H1 (cell line): ENCODE measurements around the gene SLC27A6. TPM values are rescaled to one million over a fixed set of nuclear protein-coding genes. Genes with fewer than 3 reads are reported as not detected.

Experiments
- CTCF ChIA-PET: fragments of 300-600 bp; sonication (Branson Sonifier 250); formaldehyde crosslinking; loops from one replicate; lab custom pipeline; 2021; ENCODE audit not compliant: partially characterized antibody; lab: Charles Lee
- POLR2A ChIA-PET: fragments of 300-600 bp; sonication (Branson Sonifier 250); formaldehyde crosslinking; loops from one replicate; lab custom pipeline; 2021; ENCODE audit warnings: inconsistent platforms; ENCODE audit not compliant: partially characterized antibody; lab: Charles Lee
- DNase-seq, 2 experiments: peaks; one replicate each; pipeline versions ENCODE4 v3.0.0 to v3.0.0-alpha.2; 2010 to 2022; ENCODE audit warnings: low spot score in 2 of 2, low read depth in 1 of 2, mixed read lengths in 1 of 2
- FAIRE-seq: peaks from 2 replicates; lab custom pipeline; 2011; peaks lifted over from hg19 to GRCh38; lab: Jason Lieb, UNC
- H2AFZ ChIP-seq: 2 replicates; pipeline ENCODE4 v1.8.1; 2012; ENCODE audit warnings: low read length, inconsistent platforms
- H2AK5ac ChIP-seq: 2 replicates; pipeline ENCODE4 v1.6.1; 2013; ENCODE audit warnings: low read depth, low read length
- H2BK120ac ChIP-seq: replicated peaks from 2 replicates; pipeline ENCODE3; 2013; ENCODE audit warnings: low read depth, low read length, inconsistent platforms
- H2BK12ac ChIP-seq: 2 replicates; pipeline ENCODE4 v1.6.1; 2013; ENCODE audit warnings: low read depth, low read length
- H2BK15ac ChIP-seq: 2 replicates; pipeline ENCODE4 v1.6.1; 2013; ENCODE audit warnings: low read length
- H2BK20ac ChIP-seq: 2 replicates; pipeline ENCODE4 v1.6.1; 2013; ENCODE audit warnings: low read length
- H2BK5ac ChIP-seq: 2 replicates; pipeline ENCODE4 v1.6.1; 2013; ENCODE audit warnings: low read depth, low read length
- H3K14ac ChIP-seq: 2 replicates; pipeline ENCODE4 v1.6.1; 2013; ENCODE audit warnings: inconsistent platforms; ENCODE audit not compliant: insufficient read length
- H3K18ac ChIP-seq: 2 replicates; pipeline ENCODE4 v1.6.1; 2013; ENCODE audit warnings: low read length; ENCODE audit errors: extremely low read depth
- H3K23ac ChIP-seq: 2 replicates; pipeline ENCODE4 v1.6.1; 2013; ENCODE audit warnings: inconsistent platforms; ENCODE audit not compliant: insufficient read length
- H3K23me2 ChIP-seq: 2 replicates; pipeline ENCODE4 v1.6.1; 2013; ENCODE audit warnings: low read depth, low read length
- H3K27ac ChIP-seq: 2 replicates; pipeline ENCODE4 v1.6.1; 2011; ENCODE audit warnings: low read depth, low read length, inconsistent platforms
- H3K27me3 ChIP-seq, 4 experiments: replicated peaks in 1 of 4; 1 replicate in 1 of 4; 2 replicates in 3 of 4; pipeline versions ENCODE4 v1.6.1 to v1.8.1; 2011 to 2013; ENCODE audit warnings: low read length in 3 of 4, mild to moderate bottlenecking in 3 of 4, inconsistent platforms in 2 of 4, mixed read lengths in 2 of 4, moderate library complexity in 1 of 4; ENCODE audit not compliant: control insufficient read depth in 3 of 4, insufficient read depth in 3 of 4; ENCODE audit errors: extremely low read depth in 1 of 4
- H3K36me3 ChIP-seq, 4 experiments: 2 replicates each; pipeline versions ENCODE4 v1.6.1 to v1.8.1; 2011 to 2013; ENCODE audit warnings: mild to moderate bottlenecking in 4 of 4, low read length in 3 of 4, moderate library complexity in 2 of 4, control low read depth in 1 of 4, inconsistent platforms in 1 of 4; ENCODE audit not compliant: insufficient read depth in 4 of 4, control insufficient read depth in 2 of 4
- H3K4ac ChIP-seq: replicated peaks from 2 replicates; pipeline ENCODE3; 2013; ENCODE audit warnings: low read length, low read depth, mixed read lengths, inconsistent platforms; ENCODE audit not compliant: insufficient read length
- H3K4me1 ChIP-seq, 4 experiments: replicated peaks in 1 of 4; 1 replicate in 1 of 4; 2 replicates in 3 of 4; pipeline versions ENCODE4 v1.6.1 to v1.8.1; 2011 to 2013; ENCODE audit warnings: low read length in 3 of 4, inconsistent platforms in 2 of 4, mixed read lengths in 1 of 4; ENCODE audit not compliant: insufficient read depth in 4 of 4, control insufficient read depth in 3 of 4
- H3K4me2 ChIP-seq, 2 experiments: 2 replicates each; pipeline versions ENCODE4 v1.6.1 to v1.8.1; 2011 to 2013; ENCODE audit warnings: low read depth in 2 of 2, low read length in 2 of 2, control low read depth in 1 of 2, inconsistent platforms in 1 of 2, mild to moderate bottlenecking in 1 of 2; ENCODE audit not compliant: insufficient read depth in 1 of 2
- H3K4me3 ChIP-seq, 4 experiments: fragments of 200-600, 300-600 bp in 1 of 4; sonication (generic), shearing (Covaris generic), sonication (Bioruptor Twin) in 1 of 4; 2 replicates each; pipeline versions ENCODE4 v1.5.1 to v1.8.1; 2011 to 2016; ENCODE audit warnings: low read length in 4 of 4, low read depth in 3 of 4, control low read depth in 2 of 4, inconsistent platforms in 2 of 4, mild to moderate bottlenecking in 2 of 4, mixed read lengths in 1 of 4, moderate library complexity in 1 of 4; ENCODE audit not compliant: insufficient read depth in 2 of 4; ENCODE audit errors: extremely low read depth in 1 of 4
- H3K56ac ChIP-seq: replicated peaks from 2 replicates; pipeline ENCODE3; 2013; ENCODE audit warnings: low read depth, mild to moderate bottlenecking, mixed read lengths, low read length, inconsistent platforms; ENCODE audit not compliant: insufficient read length
- H3K79me1 ChIP-seq: 2 replicates; pipeline ENCODE4 v1.6.1; 2013; ENCODE audit warnings: low read depth, low read length, control low read depth
- H3K79me2 ChIP-seq, 2 experiments: 2 replicates each; pipeline versions ENCODE4 v1.6.1 to v1.8.1; 2012 to 2013; ENCODE audit warnings: low read length in 2 of 2, mild to moderate bottlenecking in 2 of 2, inconsistent platforms in 1 of 2; ENCODE audit not compliant: insufficient read depth in 2 of 2, control insufficient read depth in 1 of 2
- H3K9ac ChIP-seq, 4 experiments: replicated peaks in 1 of 4; 1 replicate in 1 of 4; 2 replicates in 3 of 4; pipeline versions ENCODE4 v1.6.1 to v1.8.1; 2011 to 2013; ENCODE audit warnings: low read depth in 3 of 4, low read length in 3 of 4, control low read depth in 2 of 4, mild to moderate bottlenecking in 2 of 4, moderate library complexity in 2 of 4, inconsistent platforms in 1 of 4; ENCODE audit errors: extremely low read depth in 1 of 4
- H3K9me3 ChIP-seq, 2 experiments: 2 replicates each; pipeline versions ENCODE4 v1.6.1 to v1.8.1; 2012 to 2013; ENCODE audit warnings: mild to moderate bottlenecking in 2 of 2, moderate library complexity in 2 of 2, control low read depth in 1 of 2, inconsistent platforms in 1 of 2, low read depth in 1 of 2, low read length in 1 of 2, mixed read lengths in 1 of 2; ENCODE audit not compliant: insufficient read depth in 2 of 2
- H4K20me1 ChIP-seq, 2 experiments: replicated peaks in 1 of 2; 2 replicates each; pipeline versions ENCODE3 to v1.8.1; 2011 to 2013; ENCODE audit warnings: inconsistent platforms in 2 of 2, low read length in 2 of 2, mild to moderate bottlenecking in 1 of 2; ENCODE audit not compliant: insufficient read depth in 2 of 2, control insufficient read depth in 1 of 2
- H4K5ac ChIP-seq: 2 replicates; pipeline ENCODE4 v1.6.1; 2013; ENCODE audit warnings: low read length, low read depth, mixed read lengths, inconsistent platforms; ENCODE audit not compliant: insufficient read length
- H4K8ac ChIP-seq: 2 replicates; pipeline ENCODE4 v1.8.0; 2013; ENCODE audit warnings: mild to moderate bottlenecking, moderate library complexity, low read length, inconsistent platforms; ENCODE audit not compliant: insufficient read depth; ENCODE audit errors: extremely low read depth
- H4K91ac ChIP-seq: replicated peaks from 2 replicates; pipeline ENCODE3; 2013; ENCODE audit warnings: low read length, mixed read lengths, inconsistent platforms; ENCODE audit not compliant: insufficient read length
- CREB1 ChIP-seq: IDR thresholded peaks from 2 replicates; pipeline ENCODE4 v1.6.1; 2012; ENCODE audit warnings: inconsistent platforms
- EGR1 ChIP-seq: IDR thresholded peaks from 2 replicates; pipeline ENCODE4 v1.6.1; 2011; ENCODE audit warnings: low read depth, low read length, borderline replicate concordance
- EP300 ChIP-seq, 2 experiments: IDR thresholded peaks; 1 replicate in 1 of 2; 2 replicates in 1 of 2; pipeline ENCODE4 v1.6.1; 2011 to 2012; ENCODE audit warnings: low read depth in 2 of 2, low read length in 2 of 2, mild to moderate bottlenecking in 2 of 2, borderline replicate concordance in 1 of 2, inconsistent platforms in 1 of 2, moderate library complexity in 1 of 2
- HDAC6 ChIP-seq: IDR thresholded peaks from one replicate; pipeline ENCODE4 v1.7.1; 2012; ENCODE audit warnings: low read depth, mild to moderate bottlenecking, inconsistent platforms, low read length, moderate library complexity
- KDM4A ChIP-seq: IDR thresholded peaks from one replicate; pipeline ENCODE4 v1.7.1; 2012; ENCODE audit warnings: low read depth, mild to moderate bottlenecking, moderate library complexity, low read length, inconsistent platforms; ENCODE audit not compliant: severe bottlenecking
- RNF2 ChIP-seq: fragments of 200-900, 300-1000 bp; sonication (generic); IDR thresholded peaks from 2 replicates; pipeline ENCODE4 v1.7.1; 2016; ENCODE audit warnings: borderline replicate concordance, low read depth, mild to moderate bottlenecking, antibody characterized with exemption, low read length; ENCODE audit not compliant: poor library complexity, severe bottlenecking; ENCODE audit errors: missing control alignments
- RXRA ChIP-seq: IDR thresholded peaks from 2 replicates; pipeline ENCODE4 v1.6.1; 2011; ENCODE audit warnings: low read depth, mild to moderate bottlenecking, low read length, moderate library complexity; ENCODE audit not compliant: insufficient read depth
- SAP30 ChIP-seq: fragments of 300-600 bp; sonication (generic); IDR thresholded peaks from 2 replicates; pipeline ENCODE4 v1.7.1; 2012; ENCODE audit warnings: low read length, moderate library complexity, mild to moderate bottlenecking, inconsistent platforms; ENCODE audit not compliant: insufficient read depth, insufficient replicate concordance
- SIN3A ChIP-seq, 2 experiments: IDR thresholded peaks in 1 of 2; conservative IDR thresholded peaks in 1 of 2; 2 replicates each; pipeline ENCODE4 v1.6.1; 2011 to 2012; ENCODE audit warnings: low read length in 2 of 2, improper control_type of control experiment in 1 of 2, low read depth in 1 of 2, mild to moderate bottlenecking in 1 of 2
- SRF ChIP-seq: IDR thresholded peaks from 2 replicates; pipeline ENCODE4 v1.6.1; 2011; ENCODE audit warnings: mild to moderate bottlenecking, low read depth, low read length, moderate library complexity
- TBP ChIP-seq: IDR thresholded peaks from 2 replicates; pipeline ENCODE4 v1.6.1; 2011; ENCODE audit warnings: low read depth, low read length, improper control_type of control experiment
- YY1 ChIP-seq: IDR thresholded peaks from 2 replicates; pipeline ENCODE4 v1.6.1; 2011; ENCODE audit warnings: low read depth, mild to moderate bottlenecking, low read length
- polyA plus RNA-seq, 7 experiments: library from polyadenylated mRNA; depleted of rRNA in 3 of 7; stranded (reverse) in 5 of 7; unstranded in 2 of 7; fragments of >200 nt in 5 of 7; fragments of 200-250 nt in 2 of 7; gene quantifications; 1 replicate in 5 of 7; 2 replicates in 1 of 7; 4 replicates in 1 of 7; pipeline versions ENCODE4 v1.2.1 to v1.2.3, GENCODE V29; 2011 to 2013; ENCODE audit warnings: missing spikeins in 2 of 7, mixed read lengths in 2 of 7
- total RNA-seq: library from RNA; stranded (reverse); fragmentation: NEBNext Ultra II Directional; extraction: Animal tissue kit (Norgen Biotek cat#: 25700); gene quantifications from 2 replicates; pipeline ENCODE4 v1.2.1, GENCODE V29; 2021

The SLC27A6 gene
- total and polyA plus RNA-seq, 2 of the 8 experiments (the other 6 are each of a cell fraction or from before 2014, with no cell fraction given), result 4.0 to 4.7 TPM

GRCh38 chr5:129018837-129019236 lies 53.5 kb downstream of the SLC27A6 start:
- H4K20me1 ChIP-seq, result no peaks in the 10 kb centered on the region
- H3K9me3 ChIP-seq, result no peaks in the 10 kb centered on the region
- no peak overlapping the region for H2BK120ac ChIP-seq
- no peaks in the 10 kb centered on the region for H3K27me3 ChIP-seq
- no peak overlapping the region for H3K23ac ChIP-seq
- H3K23me2 ChIP-seq, result no peaks in the 10 kb centered on the region
- H2BK20ac ChIP-seq, result no peak overlapping the region
- H3K4me3 ChIP-seq, result no peak overlapping the region
- CTCF ChIA-PET, result no interaction called here
- H2BK12ac ChIP-seq, result no peak overlapping the region
- no peak overlapping the region for H2AFZ ChIP-seq
- H4K8ac ChIP-seq, result no peak overlapping the region
- no peak overlapping the region for H3K14ac ChIP-seq
- H4K5ac ChIP-seq, result no peak overlapping the region
- no peak for DNase-seq
- no peaks in the 10 kb centered on the region for H3K79me1 ChIP-seq
- H4K91ac ChIP-seq, result no peak overlapping the region
- no peak overlapping the region for H2BK15ac ChIP-seq
- H3K9ac ChIP-seq, result no peak overlapping the region
- no peak overlapping the region for H3K18ac ChIP-seq
- H3K36me3 ChIP-seq, result no peaks in the 10 kb centered on the region
- no peak overlapping the region for H2BK5ac ChIP-seq
- H3K56ac ChIP-seq, result no peak overlapping the region
- H3K4ac ChIP-seq, result no peak overlapping the region
- no peaks in the 10 kb centered on the region for H3K79me2 ChIP-seq
- no peak overlapping the region for H2AK5ac ChIP-seq
- POLR2A ChIA-PET, result no interaction called here
- no peak for TF ChIP-seq HDAC6
- TF ChIP-seq SAP30, result no peak
- TF ChIP-seq EP300 (IDR thresholded peaks at IDR 0.05; ENCODE audit: borderline replicate concordance in 1 of 2, low read depth in 2 of 2, low read length in 2 of 2), result no peak
- no peak for TF ChIP-seq SIN3A (conservative IDR thresholded peaks at IDR 0.05 in 1 of 2, IDR thresholded peaks at IDR 0.05 in 1 of 2; ENCODE audit: low read depth in 1 of 2, low read length in 2 of 2)
- no peak for TF ChIP-seq SRF
- no peak for TF ChIP-seq YY1
- no peak for TF ChIP-seq KDM4A
- TF ChIP-seq TBP, result no peak
- no peak for TF ChIP-seq RXRA
- TF ChIP-seq CREB1, result no peak
- no peak for TF ChIP-seq EGR1
- TF ChIP-seq RNF2, result no peak
- TF ChIP-seq, all 59 proteins: peak for 0
- FAIRE-seq, result no peak
- H3K4me1 ChIP-seq, result no peaks in the 10 kb centered on the region
- no peak overlapping the region for H3K27ac ChIP-seq
- H3K4me2 ChIP-seq, result no peak overlapping the region
